Loucy (cell line): ENCODE measurements around the gene TPX2.

Experiments
- H2AFZ ChIP-seq: fragments of 200-600 bp; sonication (generic); 2 replicates; pipeline ENCODE4 v1.6.0; 2016; ENCODE audit warnings: antibody characterized with exemption, mild to moderate bottlenecking, low read length, moderate library complexity
- H3F3A ChIP-seq: fragments of 200-600 bp; 2 replicates; pipeline ENCODE4 v1.6.0; 2016; ENCODE audit warnings: antibody characterized with exemption, low read depth, mild to moderate bottlenecking
- H3K27me3 ChIP-seq: fragments of 200-600 bp; sonication (generic); 2 replicates; pipeline ENCODE4 v1.6.1; 2014; ENCODE audit warnings: low read length, mild to moderate bottlenecking; ENCODE audit not compliant: insufficient read depth, poor library complexity, severe bottlenecking
- H3K36me3 ChIP-seq: fragments of 200-600 bp; sonication (generic); 2 replicates; pipeline ENCODE4 v1.6.1; 2016; ENCODE audit warnings: low read length; ENCODE audit not compliant: insufficient read depth
- H3K4me1 ChIP-seq: fragments of 200-600 bp; sonication (generic); 2 replicates; pipeline ENCODE4 v1.5.1; 2014; ENCODE audit warnings: low read length, mild to moderate bottlenecking; ENCODE audit not compliant: insufficient read depth, poor library complexity, severe bottlenecking
- H3K4me2 ChIP-seq: fragments of 200-600 bp; sonication (generic); 2 replicates; pipeline ENCODE4 v1.6.0; 2014; ENCODE audit warnings: antibody characterized with exemption, low read length, low read depth, mild to moderate bottlenecking; ENCODE audit not compliant: poor library complexity, severe bottlenecking
- H3K4me3 ChIP-seq: fragments of 200-600 bp; sonication (generic); 2 replicates; pipeline ENCODE4 v1.5.1; 2014; ENCODE audit warnings: low read length, mild to moderate bottlenecking, mixed read lengths; ENCODE audit not compliant: poor library complexity, severe bottlenecking
- H3K79me2 ChIP-seq: fragments of 200-600 bp; sonication (generic); 2 replicates; pipeline ENCODE4 v1.6.1; 2014; ENCODE audit warnings: low read length; ENCODE audit not compliant: insufficient read depth
- H3K9ac ChIP-seq: fragments of 200-600 bp; sonication (generic); 2 replicates; pipeline ENCODE4 v1.6.0; 2014; ENCODE audit warnings: mild to moderate bottlenecking, low read depth, low read length, moderate library complexity; ENCODE audit not compliant: poor library complexity, severe bottlenecking
- H3K9me2 ChIP-seq: fragments of 200-600 bp; sonication (generic); replicated peaks from 2 replicates; pipeline ENCODE4 v1.6.1; 2016; ENCODE audit warnings: low read depth, low read length, mixed read lengths
- H3K9me3 ChIP-seq: fragments of 200-600 bp; sonication (generic); 2 replicates; pipeline ENCODE4 v1.6.1; 2014; ENCODE audit warnings: mild to moderate bottlenecking, antibody characterized with exemption, low read length, low read depth; ENCODE audit not compliant: insufficient read depth
- H4K20me1 ChIP-seq: fragments of 200-600 bp; sonication (generic); 2 replicates; pipeline ENCODE4 v1.6.0; 2014; ENCODE audit warnings: antibody characterized with exemption, low read length, mild to moderate bottlenecking; ENCODE audit not compliant: insufficient read depth, poor library complexity, severe bottlenecking
- CTCF ChIP-seq: fragments of 200-600 bp; sonication (generic); conservative IDR thresholded peaks from 2 replicates; pipeline ENCODE4 v1.5.1; 2014; ENCODE audit warnings: mild to moderate bottlenecking, antibody characterized with exemption, low read length
- EZH2phosphoT487 ChIP-seq: fragments of 200-600 bp; IDR thresholded peaks from 2 replicates; pipeline ENCODE4 v1.6.1; 2018; ENCODE audit warnings: antibody characterized with exemption, mild to moderate bottlenecking, moderate library complexity, borderline replicate concordance

The TPX2 gene

GRCh38 chr20:31708736-31709534, 30.2 kb upstream of the TPX2 start:
- H3K4me1 ChIP-seq = peaks cover 54% of the 10 kb centered on the region
- H3K36me3 ChIP-seq = peaks cover 58% of the 10 kb centered on the region
- H3K79me2 ChIP-seq = peaks cover 95% of the 10 kb centered on the region
- H3K9me2 ChIP-seq = no peaks in the 10 kb centered on the region
- peak overlapping the region; percentile 27 for H3K4me2 ChIP-seq
- TF ChIP-seq EZH2phosphoT487 (no peak), CTCF (no peak)
- no peaks in the 10 kb centered on the region for H3K9me3 ChIP-seq
- H4K20me1 ChIP-seq = peaks cover 75% of the 10 kb centered on the region
- H3K9ac ChIP-seq = no peak overlapping the region
- no peak overlapping the region for H2AFZ ChIP-seq
- no peaks in the 10 kb centered on the region for H3K27me3 ChIP-seq
- H3F3A ChIP-seq = no peaks in the 10 kb centered on the region
- no peak overlapping the region for H3K4me3 ChIP-seq

- no peaks in the 10 kb centered on the region for H3F3A ChIP-seq
- no peak overlapping the region for H3K9ac ChIP-seq
- no peak overlapping the region for H3K4me3 ChIP-seq
- TF ChIP-seq CTCF (no peak), EZH2phosphoT487 (no peak)
- H3K27me3 ChIP-seq = no peaks in the 10 kb centered on the region
- H3K9me2 ChIP-seq = no peaks in the 10 kb centered on the region
- peaks cover 95% of the 10 kb centered on the region for H3K79me2 ChIP-seq
- no peak overlapping the region for H2AFZ ChIP-seq
- peaks cover 63% of the 10 kb centered on the region for H3K4me1 ChIP-seq
- no peaks in the 10 kb centered on the region for H3K9me3 ChIP-seq
- no peak overlapping the region for H3K4me2 ChIP-seq
- H3K36me3 ChIP-seq = peaks cover 55% of the 10 kb centered on the region
- peaks cover 71% of the 10 kb centered on the region for H4K20me1 ChIP-seq
Measured at GRCh38 chr20:31709939-31710338, 29.2 kb upstream of the TPX2 start.

GRCh38 chr20:31710423-31711108, 28.5 kb upstream of the TPX2 start:
- no peak for TF ChIP-seq CTCF
- no peak for TF ChIP-seq EZH2phosphoT487
- Histone ChIP-seq H2AFZ (no peak overlapping the region), H3K9ac (peak overlapping the region; percentile 48), H3K4me1 (peaks cover 68% of the 10 kb centered on the region), H4K20me1 (peaks cover 70% of the 10 kb centered on the region), H3K36me3 (peaks cover 50% of the 10 kb centered on the region), H3K9me3 (no peaks in the 10 kb centered on the region), H3K9me2 (no peaks in the 10 kb centered on the region), H3K27me3 (no peaks in the 10 kb centered on the region), H3F3A (no peaks in the 10 kb centered on the region), H3K4me3 (peak overlapping the region; percentile 47), H3K79me2 (peaks cover 95% of the 10 kb centered on the region), H3K4me2 (peak overlapping the region; percentile 98)
